Measurements from ENCODE around the gene RIMBP2.

GRCh38 chr12:130644566-130644965, 71.5 kb downstream of the RIMBP2 start:
- TF ChIP-seq, protein P1, sequence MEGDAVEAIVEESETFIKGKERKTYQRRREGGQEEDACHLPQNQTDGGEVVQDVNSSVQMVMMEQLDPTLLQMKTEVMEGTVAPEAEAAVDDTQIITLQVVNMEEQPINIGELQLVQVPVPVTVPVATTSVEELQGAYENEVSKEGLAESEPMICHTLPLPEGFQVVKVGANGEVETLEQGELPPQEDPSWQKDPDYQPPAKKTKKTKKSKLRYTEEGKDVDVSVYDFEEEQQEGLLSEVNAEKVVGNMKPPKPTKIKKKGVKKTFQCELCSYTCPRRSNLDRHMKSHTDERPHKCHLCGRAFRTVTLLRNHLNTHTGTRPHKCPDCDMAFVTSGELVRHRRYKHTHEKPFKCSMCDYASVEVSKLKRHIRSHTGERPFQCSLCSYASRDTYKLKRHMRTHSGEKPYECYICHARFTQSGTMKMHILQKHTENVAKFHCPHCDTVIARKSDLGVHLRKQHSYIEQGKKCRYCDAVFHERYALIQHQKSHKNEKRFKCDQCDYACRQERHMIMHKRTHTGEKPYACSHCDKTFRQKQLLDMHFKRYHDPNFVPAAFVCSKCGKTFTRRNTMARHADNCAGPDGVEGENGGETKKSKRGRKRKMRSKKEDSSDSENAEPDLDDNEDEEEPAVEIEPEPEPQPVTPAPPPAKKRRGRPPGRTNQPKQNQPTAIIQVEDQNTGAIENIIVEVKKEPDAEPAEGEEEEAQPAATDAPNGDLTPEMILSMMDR (IDR thresholded peaks at IDR 0.05; ENCODE audit: low read depth, low read length): no peak
- TF ChIP-seq EZH2phosphoT487 (IDR thresholded peaks at IDR 0.05; ENCODE audit: low read depth): no peak

Data from OCI-LY3 (cell line).